ENCODE measurements around the gene SCGN.

SCGN gene

DNA sequence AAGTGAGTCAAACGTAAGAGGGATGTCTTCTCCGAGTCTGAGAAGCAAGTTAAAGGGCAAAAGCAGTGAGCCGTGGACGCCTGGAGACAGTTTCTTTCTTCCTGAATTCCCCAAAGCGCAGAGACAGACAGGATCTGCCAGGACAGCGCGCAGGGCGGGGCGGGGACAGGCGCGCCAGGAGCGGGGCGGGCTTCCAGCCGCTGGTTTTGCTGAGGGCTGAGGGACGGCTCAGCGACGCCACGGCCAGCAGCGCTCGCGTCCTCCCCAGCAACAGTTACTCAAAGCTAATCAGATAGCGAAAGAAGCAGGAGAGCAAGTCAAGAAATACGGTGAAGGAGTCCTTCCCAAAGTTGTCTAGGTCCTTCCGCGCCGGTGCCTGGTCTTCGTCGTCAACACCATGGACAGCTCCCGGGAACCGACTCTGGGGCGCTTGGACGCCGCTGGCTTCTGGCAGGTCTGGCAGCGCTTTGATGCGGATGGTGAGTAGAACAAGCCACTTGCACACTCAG, at the start of gene SCGN:
TSS of gene SCGN (plus strand) at position 209 of the 509 bp plus-strand sequence. CDS start at position 398, 189 bp downstream.
- no peak within 1 kb of the TSS for H3K4me3 ChIP-seq (ENCODE audit: low read depth, low read length)
- no peak for TF ChIP-seq CTCF (IDR thresholded peaks at IDR 0.05; ENCODE audit: low read depth, low read length, missing control alignments)
- DNase-seq (ENCODE audit: low read depth) = no peak

- H3K4me3 ChIP-seq (ENCODE audit: low read depth, low read length) = no peak overlapping the region
- TF ChIP-seq CTCF (IDR thresholded peaks at IDR 0.05; ENCODE audit: low read depth, low read length, missing control alignments) = no peak
- DNase-seq (ENCODE audit: low read depth) = no peak
Measured at GRCh38 chr6:25602674-25602982, 49.4 kb upstream of the SCGN start.

- TF ChIP-seq CTCF (IDR thresholded peaks at IDR 0.05; ENCODE audit: low read depth, low read length, missing control alignments) = no peak
- no peak for DNase-seq (ENCODE audit: low read depth)
- H3K4me3 ChIP-seq (ENCODE audit: low read depth, low read length) = no peak overlapping the region
Measured at GRCh38 chr6:25603251-25603650, 48.8 kb upstream of the SCGN start.

DNA sequence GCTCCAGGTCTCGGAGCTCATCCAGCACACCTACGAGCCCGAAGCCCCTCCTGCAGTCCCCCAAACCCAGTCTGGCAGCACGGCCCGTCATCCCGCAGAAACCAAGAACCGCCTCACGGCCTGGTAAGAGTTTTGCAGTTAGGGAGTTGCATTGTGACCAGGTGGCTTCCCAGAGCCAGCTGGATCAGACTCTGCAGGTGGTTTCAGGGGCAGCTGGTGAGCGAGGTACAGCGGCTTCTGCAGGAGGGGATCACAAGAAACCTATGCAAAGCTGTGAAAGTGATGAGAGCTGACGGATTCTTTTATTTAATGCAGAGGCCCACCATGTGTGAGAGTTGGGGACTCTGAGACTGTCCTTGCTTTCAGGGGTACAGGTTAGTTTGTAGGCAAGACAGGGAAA, 45.9 kb upstream of the SCGN start:
- DNase-seq (ENCODE audit: low read depth) = no peak
- no peak for TF ChIP-seq CTCF (IDR thresholded peaks at IDR 0.05; ENCODE audit: low read depth, low read length, missing control alignments)
- H3K4me3 ChIP-seq (ENCODE audit: low read depth, low read length) = no peak overlapping the region

DNA sequence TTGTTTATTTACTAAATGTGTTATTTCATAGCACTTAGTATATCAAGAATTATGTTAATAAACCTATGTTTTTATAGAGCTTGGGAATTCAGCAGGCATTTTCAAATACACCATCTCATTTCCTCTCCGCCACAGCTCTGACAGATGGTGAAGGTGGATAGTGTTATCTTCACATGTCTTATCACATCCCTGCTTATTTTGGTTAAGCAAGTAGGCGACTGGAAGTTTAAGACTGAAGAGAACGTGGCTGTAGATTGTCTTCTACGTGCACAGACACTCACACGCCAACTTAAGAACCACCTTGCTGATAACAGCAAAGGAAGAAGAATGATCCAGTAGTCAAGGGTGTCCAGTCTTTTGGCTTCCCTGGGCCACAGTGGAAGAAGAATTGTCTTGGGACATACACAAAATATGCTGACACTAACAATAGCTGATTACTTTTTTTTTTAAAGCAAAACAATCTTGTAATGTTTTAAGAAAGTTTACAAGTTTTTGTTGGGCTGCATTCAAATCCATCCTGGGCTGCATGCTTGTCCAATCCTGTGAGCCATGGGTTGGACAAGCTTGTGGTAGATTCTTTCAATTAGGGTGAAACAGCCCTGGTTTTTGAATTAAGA, 43.3 kb upstream of the SCGN start:
- no peak for DNase-seq (ENCODE audit: low read depth)
- no peak for TF ChIP-seq CTCF (IDR thresholded peaks at IDR 0.05; ENCODE audit: low read depth, low read length, missing control alignments)
- H3K4me3 ChIP-seq (ENCODE audit: low read depth, low read length) = no peak overlapping the region

DNA sequence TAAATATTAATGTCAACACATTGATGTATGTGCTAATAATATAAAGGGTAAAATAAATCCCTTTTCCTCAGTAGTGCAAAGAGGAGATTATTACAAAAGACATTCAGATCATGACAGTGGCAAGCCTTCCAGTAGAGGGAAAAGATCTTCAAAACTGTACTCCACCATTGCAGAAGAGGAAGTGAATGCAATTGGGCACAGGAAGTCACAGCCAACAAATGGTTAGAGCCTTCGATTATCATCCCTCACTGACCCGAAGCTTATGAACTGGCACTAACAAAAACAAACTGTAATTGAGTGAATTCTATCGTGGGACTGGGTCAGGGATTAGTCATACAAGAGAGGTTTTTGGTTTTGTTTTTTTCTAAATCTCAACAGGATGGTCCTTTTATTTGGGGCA, 39.3 kb upstream of the SCGN start:
- DNase-seq (ENCODE audit: low read depth) = no peak
- H3K4me3 ChIP-seq (ENCODE audit: low read depth, low read length) = no peak overlapping the region
- no peak for TF ChIP-seq CTCF (IDR thresholded peaks at IDR 0.05; ENCODE audit: low read depth, low read length, missing control alignments)

GRCh38 chr6:25613415-25613814, 38.6 kb upstream of the SCGN start:
- TF ChIP-seq CTCF (IDR thresholded peaks at IDR 0.05; ENCODE audit: low read depth, low read length, missing control alignments) = no peak
- H3K4me3 ChIP-seq (ENCODE audit: low read depth, low read length) = no peak overlapping the region

More at GRCh38 chr6:25613415-25613814, 38.6 kb upstream of the SCGN start:
- no peak for DNase-seq (ENCODE audit: low read depth)
